Right lung (tissue), 5 donors: ENCODE data around the gene SYNC. TPM values are rescaled to one million over a fixed set of nuclear protein-coding genes. Genes with fewer than 3 reads are reported as not detected.
"Not testable (repeated sequence)": the region's sequence is repeated elsewhere in the genome, so short reads cannot be mapped to it uniquely, and the experiment has no call there.

Experiments
- DNase-seq, 2 donors: peaks; one replicate each; pipeline ENCODE4 v3.0.0-alpha.2; 2013
- polyA plus RNA-seq, 5 donors: library from polyadenylated mRNA; unstranded; fragments of 120-200 nt; gene quantifications; one replicate each; pipeline versions ENCODE4 v1.2.1 to v1.2.3, GENCODE V29; 2013; ENCODE audit warnings: inconsistent platforms in 1 of 5, low replicate concordance in 1 of 5; ENCODE audit not compliant: insufficient read length in 5 of 5, insufficient read depth in 1 of 5

SYNC gene
- polyA plus RNA-seq, 5 donors = 3.0 to 5.9 (median 5.0) TPM

- no peak for DNase-seq
Measured at GRCh38 chr1:32695098-32695904, 7.3 kb downstream of the SYNC start.

GRCh38 chr1:32693455-32694174, 9.0 kb downstream of the SYNC start:
- DNase-seq = no peak

GRCh38 chr1:32686387-32686786, 16.2 kb downstream of the SYNC start:
- no peak for DNase-seq

GRCh38 chr1:32685498-32685897, 17.1 kb downstream of the SYNC start:
- DNase-seq = no peak

GRCh38 chr1:32684167-32684811, 18.3 kb downstream of the SYNC start:
- peak; percentile 85 to 87 for DNase-seq

GRCh38 chr1:32683397-32683796, 19.2 kb downstream of the SYNC start:
- no peak for DNase-seq

- DNase-seq = no peak
Measured at GRCh38 chr1:32681999-32682398, 20.6 kb downstream of the SYNC start.

- peak in 1 of 2 donors; percentile 36 for DNase-seq
Measured at GRCh38 chr1:32681509-32681908, 21.1 kb downstream of the SYNC start.

- no peak for DNase-seq
Measured at GRCh38 chr1:32680642-32681041, 21.9 kb downstream of the SYNC start.

- DNase-seq = not testable (repeated sequence)
Measured at GRCh38 chr1:32679993-32680392, 22.6 kb downstream of the SYNC start.

- no peak for DNase-seq
Measured at GRCh38 chr1:32676945-32677344, 25.6 kb downstream of the SYNC start.

- DNase-seq = not testable (repeated sequence)
Measured at GRCh38 chr1:32668716-32669115, 33.9 kb downstream of the SYNC start.

- no peak for DNase-seq
Measured at GRCh38 chr1:32666901-32667566, 35.5 kb downstream of the SYNC start.

- no peak for DNase-seq
Measured at GRCh38 chr1:32665915-32666314, 36.7 kb downstream of the SYNC start.

GRCh38 chr1:32659581-32659980, 43.0 kb downstream of the SYNC start:
- no peak for DNase-seq

- no peak for DNase-seq
Measured at GRCh38 chr1:32652244-32652962, 50.2 kb downstream of the SYNC start.

GRCh38 chr1:32651461-32652073, 51.0 kb downstream of the SYNC start:
- no peak for DNase-seq

- peak; percentile 98 to 99 for DNase-seq
Measured at GRCh38 chr1:32650752-32651460, 51.7 kb downstream of the SYNC start, which contains the start of gene RBBP4. Gene RBBP4, plus strand, starts transcription at chr1:32651208. Its CDS starts 99 bp downstream, at chr1:32651307.

GRCh38 chr1:32650248-32650751, 52.3 kb downstream of the SYNC start, which contains the start of gene ZBTB8OS:
Gene ZBTB8OS, minus strand, starts transcription at chr1:32650550. Its CDS starts 21 bp downstream, at chr1:32650529.
- DNase-seq = peak; percentile 90 to 93
